Measurements from ENCODE around the gene POGK. TPM values are rescaled to one million over a fixed set of nuclear protein-coding genes. Genes with fewer than 3 reads are reported as not detected.

The POGK gene
- total RNA-seq, 1 donor from 2014 or later: 44.2 TPM

GRCh38 chr1:166814611-166815010, 24.7 kb upstream of the POGK start:
- Histone ChIP-seq H3K9ac (ENCODE audit: low read length) (no peak overlapping the region), H3K4me3 (ENCODE audit: insufficient read depth, low read depth, low read length) (no peak overlapping the region), H3K4me1 (ENCODE audit: insufficient read depth, low read length) (no peaks in the 10 kb centered on the region), H4K20me1 (ENCODE audit: insufficient read depth, low read length) (no peaks in the 10 kb centered on the region), H3K27ac (ENCODE audit: low read depth, low read length) (no peak overlapping the region), H3K4me2 (ENCODE audit: low read length) (no peak overlapping the region), H3K79me2 (ENCODE audit: insufficient read depth, low read length) (no peaks in the 10 kb centered on the region), H3K27me3 (ENCODE audit: insufficient read depth, low read length) (no peaks in the 10 kb centered on the region), H3K9me3 (ENCODE audit: insufficient read depth, low read depth, low read length) (no peaks in the 10 kb centered on the region), H3K36me3 (ENCODE audit: insufficient read depth, low read length) (no peaks in the 10 kb centered on the region), H2AFZ (ENCODE audit: low read depth, low read length) (no peak overlapping the region)
- peak; percentile 68 for DNase-seq (ENCODE audit: low read depth)
- Mint-ChIP-seq H3K36me3 (ENCODE audit: low read depth, unreplicated experiment) (no peaks in the 10 kb centered on the region), H3K27me3 (ENCODE audit: low read depth, unreplicated experiment) (no peaks in the 10 kb centered on the region), H3K27ac (ENCODE audit: unreplicated experiment) (no peak overlapping the region), H3K4me3 (ENCODE audit: unreplicated experiment) (no peak overlapping the region), H3K4me1 (ENCODE audit: low read depth, unreplicated experiment) (no peaks in the 10 kb centered on the region), H3K9me3 (ENCODE audit: unreplicated experiment) (peaks cover 2% of the 10 kb centered on the region)
- FAIRE-seq: no peak
- TF ChIP-seq EZH2 (IDR thresholded peaks at IDR 0.05; ENCODE audit: insufficient read depth, low read length) (no peak), CTCF (IDR thresholded peaks at IDR 0.05; ENCODE audit: insufficient read depth, low read depth, low read length) (no peak)

- Histone ChIP-seq H3K27me3 (ENCODE audit: insufficient read depth, low read length) (no peaks in the 10 kb centered on the region), H3K4me1 (ENCODE audit: insufficient read depth, low read length) (no peaks in the 10 kb centered on the region), H3K4me2 (ENCODE audit: low read length) (no peak overlapping the region), H3K79me2 (ENCODE audit: insufficient read depth, low read length) (no peaks in the 10 kb centered on the region), H3K9ac (ENCODE audit: low read length) (no peak overlapping the region), H4K20me1 (ENCODE audit: insufficient read depth, low read length) (no peaks in the 10 kb centered on the region), H3K4me3 (ENCODE audit: insufficient read depth, low read depth, low read length) (no peak overlapping the region), H3K9me3 (ENCODE audit: insufficient read depth, low read depth, low read length) (no peaks in the 10 kb centered on the region), H2AFZ (ENCODE audit: low read depth, low read length) (no peak overlapping the region), H3K36me3 (ENCODE audit: insufficient read depth, low read length) (no peaks in the 10 kb centered on the region), H3K27ac (ENCODE audit: low read depth, low read length) (no peak overlapping the region)
- peaks cover 2% of the 10 kb centered on the region for H3K9me3 Mint-ChIP-seq (ENCODE audit: unreplicated experiment)
- H3K4me1 Mint-ChIP-seq (ENCODE audit: low read depth, unreplicated experiment): no peaks in the 10 kb centered on the region
- no peaks in the 10 kb centered on the region for H3K36me3 Mint-ChIP-seq (ENCODE audit: low read depth, unreplicated experiment)
- H3K27ac Mint-ChIP-seq (ENCODE audit: unreplicated experiment): no peak overlapping the region
- TF ChIP-seq EZH2 (IDR thresholded peaks at IDR 0.05; ENCODE audit: insufficient read depth, low read length): no peak
- DNase-seq (ENCODE audit: low read depth): no peak
- no peaks in the 10 kb centered on the region for H3K27me3 Mint-ChIP-seq (ENCODE audit: low read depth, unreplicated experiment)
- no peak overlapping the region for H3K4me3 Mint-ChIP-seq (ENCODE audit: unreplicated experiment)
- no peak for FAIRE-seq
Observed at GRCh38 chr1:166819974-166820373, 19.3 kb upstream of the POGK start.

- H4K20me1 ChIP-seq (ENCODE audit: insufficient read depth, low read length): no peaks in the 10 kb centered on the region
- H3K27ac ChIP-seq (ENCODE audit: low read depth, low read length): no peak overlapping the region
- TF ChIP-seq CTCF (IDR thresholded peaks at IDR 0.05; ENCODE audit: insufficient read depth, low read depth, low read length) (no peak), EZH2 (IDR thresholded peaks at IDR 0.05; ENCODE audit: insufficient read depth, low read length) (no peak)
- Mint-ChIP-seq H3K9me3 (ENCODE audit: unreplicated experiment) (peaks cover 2% of the 10 kb centered on the region), H3K36me3 (ENCODE audit: low read depth, unreplicated experiment) (no peaks in the 10 kb centered on the region), H3K4me1 (ENCODE audit: low read depth, unreplicated experiment) (no peaks in the 10 kb centered on the region), H3K27ac (ENCODE audit: unreplicated experiment) (no peak overlapping the region), H3K27me3 (ENCODE audit: low read depth, unreplicated experiment) (no peaks in the 10 kb centered on the region), H3K4me3 (ENCODE audit: unreplicated experiment) (no peak overlapping the region)
- H3K79me2 ChIP-seq (ENCODE audit: insufficient read depth, low read length): no peaks in the 10 kb centered on the region
- no peak for DNase-seq (ENCODE audit: low read depth)
- no peak for FAIRE-seq
- H3K9ac ChIP-seq (ENCODE audit: low read length): no peak overlapping the region
- no peaks in the 10 kb centered on the region for H3K4me1 ChIP-seq (ENCODE audit: insufficient read depth, low read length)
- H3K27me3 ChIP-seq (ENCODE audit: insufficient read depth, low read length): no peaks in the 10 kb centered on the region
- H3K36me3 ChIP-seq (ENCODE audit: insufficient read depth, low read length): no peaks in the 10 kb centered on the region
- H3K4me2 ChIP-seq (ENCODE audit: low read length): no peak overlapping the region
- H2AFZ ChIP-seq (ENCODE audit: low read depth, low read length): no peak overlapping the region
- H3K4me3 ChIP-seq (ENCODE audit: insufficient read depth, low read depth, low read length): no peak overlapping the region
- no peaks in the 10 kb centered on the region for H3K9me3 ChIP-seq (ENCODE audit: insufficient read depth, low read depth, low read length)
Observed at GRCh38 chr1:166822385-166822784, 16.9 kb upstream of the POGK start.
